ENCODE data around the gene PRR20D. TPM values are rescaled to one million over a fixed set of nuclear protein-coding genes. Genes with fewer than 3 reads are reported as not detected.

PRR20D gene
- not detected in 2 replicates for total RNA-seq

GRCh38 chr13:57160332-57160731 lies at the start of gene PRR20D:
PRR20D (plus strand) TSS chr13:57160632; CDS start chr13:57161019, 387 bp downstream.

GRCh38 chr13:57140235-57140968 lies 20.0 kb upstream of the PRR20D start, which contains the start of gene PRR20A:
PRR20A (plus strand) TSS chr13:57140918; CDS start chr13:57141305, 387 bp downstream.

GRCh38 chr13:57147188-57147587 lies 13.2 kb upstream of the PRR20D start, which contains the start of gene PRR20B:
PRR20B (plus strand) TSS chr13:57147488; CDS start chr13:57147875, 387 bp downstream.

GRCh38 chr13:57153761-57154160 lies 6.7 kb upstream of the PRR20D start, which contains the start of gene PRR20C:
PRR20C (plus strand) TSS chr13:57154061; CDS start chr13:57154448, 387 bp downstream.

GRCh38 chr13:57166897-57167296 lies 6.5 kb downstream of the PRR20D start, which contains the start of gene PRR20E:
PRR20E (plus strand) TSS chr13:57167197; CDS start chr13:57167584, 387 bp downstream.

Other genes starting within 250 kb of the PRR20D start
- not detected in 2 replicates for gene PRR20A, start 19.7 kb upstream of the PRR20D start, total RNA-seq
- gene PRR20B, start 13.1 kb upstream of the PRR20D start, total RNA-seq, result not detected in 2 replicates
- gene PRR20C, start 6.6 kb upstream of the PRR20D start, total RNA-seq, result not detected in 2 replicates
- gene PRR20E, start 6.6 kb downstream of the PRR20D start, total RNA-seq, result not detected in 2 replicates